Stimulated activated CD4-positive, alpha-beta T cell treated with anti-CD3 and anti-CD28 coated beads, Interleukin-2, amount 100 ng/mL, for 4 hours (primary cell): Measurements from ENCODE around the gene CDK14.
"Not testable (repeated sequence)": the region's sequence is repeated elsewhere in the genome, so short reads cannot be mapped to it uniquely, and the experiment has no call there.

Source experiments
- DNase-seq: peaks from one replicate; pipeline ENCODE4 v3.0.0-alpha.2; 2020; ENCODE audit warnings: low read depth

The CDK14 gene

GRCh38 chr7:91157579-91158320, 561.6 kb downstream of the CDK14 start:
- no peak for DNase-seq

- no peak for DNase-seq
These were observed 566.3 kb downstream of the CDK14 start for GRCh38 chr7:91162436-91162835.

DNA sequence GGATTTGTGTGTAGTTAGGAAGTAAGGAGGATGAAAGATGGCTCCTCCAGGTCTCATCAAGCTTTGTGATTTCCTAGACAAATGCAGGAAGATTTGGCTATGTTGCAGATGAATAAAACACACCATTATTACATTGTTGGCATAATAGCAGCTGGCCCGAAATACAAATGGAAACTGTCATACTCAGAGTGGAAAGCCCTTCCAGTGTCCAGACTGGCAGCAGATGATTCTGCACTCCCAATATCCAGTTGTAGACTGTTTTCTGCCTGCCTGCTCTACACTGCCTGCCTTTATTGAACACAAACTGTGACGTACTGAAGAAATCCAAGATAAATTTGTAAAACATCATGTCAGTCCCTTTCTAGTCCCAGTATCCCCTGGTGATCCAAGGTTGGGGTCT, 568.4 kb downstream of the CDK14 start:
- DNase-seq = no peak

DNA sequence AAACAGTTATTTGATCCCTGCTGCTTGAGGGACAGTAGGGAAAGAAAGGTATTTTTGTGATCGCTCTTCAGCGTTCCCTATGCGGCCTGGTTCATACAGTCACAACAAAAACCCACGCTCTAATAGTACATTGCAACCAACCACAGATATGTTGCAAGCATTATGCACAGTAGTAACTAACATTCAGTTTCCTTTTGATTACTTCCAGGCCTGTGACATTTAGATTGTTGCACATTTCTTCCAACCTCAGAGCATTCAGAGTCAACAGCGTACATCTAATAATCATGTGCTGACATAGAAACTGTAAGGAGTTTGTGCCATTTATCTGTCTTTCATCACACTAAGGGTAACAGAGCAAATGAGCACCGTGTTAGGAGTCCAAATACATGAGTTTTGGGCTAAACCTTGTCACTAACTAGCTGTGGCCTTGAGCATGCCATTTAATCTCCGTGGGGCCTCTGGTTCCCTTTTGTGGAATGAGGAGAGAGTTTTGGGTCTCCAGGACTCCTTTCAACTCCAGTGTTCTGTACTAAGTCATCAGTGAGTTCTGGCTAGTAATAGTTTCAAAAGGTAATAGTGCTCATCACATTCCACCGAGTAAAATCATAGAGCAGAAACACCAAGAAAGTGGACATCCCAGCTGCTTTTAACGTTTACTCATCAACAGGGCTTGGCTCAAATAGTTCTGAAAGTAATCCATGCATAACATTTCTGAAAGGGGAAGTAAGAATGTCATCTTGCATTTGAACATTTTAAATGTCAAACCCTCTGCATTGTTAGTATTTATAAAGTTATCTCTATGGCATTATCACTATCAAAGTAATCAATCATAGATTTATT, 569.1 kb downstream of the CDK14 start:
- no peak for DNase-seq

DNA sequence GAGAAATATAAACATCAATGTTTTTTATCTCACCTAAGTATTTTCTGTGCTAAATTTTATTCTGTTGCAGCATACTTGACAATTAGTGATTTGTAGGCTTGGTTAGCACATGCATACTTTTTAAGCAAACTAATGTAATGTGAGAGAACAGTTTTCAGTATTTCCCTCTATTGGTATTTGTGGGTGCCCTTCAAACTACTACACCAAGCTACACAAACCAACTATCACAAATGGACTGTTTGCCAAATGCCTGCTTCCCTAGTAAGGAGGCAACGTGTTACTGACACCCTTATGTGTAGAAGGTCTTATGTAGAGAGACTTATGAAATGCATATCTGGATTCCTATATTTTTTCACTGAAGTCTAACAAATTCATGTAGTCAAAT, 569.7 kb downstream of the CDK14 start:
- no peak for DNase-seq

DNA sequence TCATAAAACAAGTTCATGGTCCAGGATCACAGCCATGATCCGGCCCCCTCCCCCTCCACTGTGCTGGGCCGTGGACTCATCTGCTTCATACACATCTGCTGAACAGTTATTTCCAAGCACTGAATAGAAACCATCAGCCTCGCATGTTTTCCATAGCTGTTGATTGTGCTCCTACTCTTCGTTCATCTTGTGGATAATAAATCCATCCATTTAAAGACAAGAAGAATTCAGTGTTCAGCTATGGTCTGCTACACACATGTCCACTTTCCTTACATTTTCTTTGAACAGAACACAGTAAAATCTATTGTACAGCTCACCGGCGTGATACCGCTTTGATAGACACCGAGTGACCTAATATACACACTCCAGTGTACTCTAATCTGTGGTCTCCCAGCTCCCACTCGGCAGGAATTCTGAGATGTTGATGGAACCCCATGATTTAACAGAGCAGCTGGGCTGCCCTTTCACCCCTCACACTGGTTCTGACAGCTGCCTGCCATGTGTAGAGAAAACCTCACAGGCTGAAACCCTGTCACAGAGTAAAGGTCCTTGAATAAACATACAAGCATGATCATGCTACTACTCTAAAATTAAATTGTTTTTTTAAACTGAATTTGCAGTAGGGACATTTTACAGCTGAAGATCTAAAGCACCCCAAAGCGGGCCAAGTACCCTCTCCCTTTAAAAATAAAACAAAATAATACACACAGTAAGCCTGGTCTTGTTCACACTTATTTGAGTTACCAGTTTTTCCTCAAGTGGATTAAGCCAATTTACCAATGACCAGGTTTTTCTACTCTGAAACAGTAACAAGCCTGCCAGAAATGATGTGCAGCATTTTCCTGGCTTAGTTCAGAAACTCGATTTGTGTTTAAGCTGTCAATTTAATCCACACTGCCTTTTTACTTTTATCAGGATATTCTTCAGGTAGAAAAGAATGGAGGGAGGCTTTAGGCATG, 573.0 kb downstream of the CDK14 start:
- DNase-seq = no peak

DNA sequence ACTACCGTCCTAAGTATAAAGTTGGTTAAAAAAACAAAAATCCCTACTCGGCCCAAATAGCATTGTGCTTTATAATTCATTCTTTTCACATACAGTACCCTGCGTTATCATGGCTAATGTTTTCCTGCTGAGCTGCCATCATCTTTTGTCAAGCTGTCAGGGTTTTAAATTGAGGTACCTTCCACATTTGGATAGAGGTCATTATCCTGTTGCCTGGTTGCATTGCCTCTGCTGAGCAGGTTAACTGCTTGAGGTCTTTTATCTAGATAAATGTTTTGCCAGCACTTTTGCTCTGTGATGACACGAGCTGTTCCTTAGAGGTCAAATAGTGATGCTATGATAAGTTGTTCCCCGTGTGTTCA, 573.7 kb downstream of the CDK14 start:
- DNase-seq = no peak

DNA sequence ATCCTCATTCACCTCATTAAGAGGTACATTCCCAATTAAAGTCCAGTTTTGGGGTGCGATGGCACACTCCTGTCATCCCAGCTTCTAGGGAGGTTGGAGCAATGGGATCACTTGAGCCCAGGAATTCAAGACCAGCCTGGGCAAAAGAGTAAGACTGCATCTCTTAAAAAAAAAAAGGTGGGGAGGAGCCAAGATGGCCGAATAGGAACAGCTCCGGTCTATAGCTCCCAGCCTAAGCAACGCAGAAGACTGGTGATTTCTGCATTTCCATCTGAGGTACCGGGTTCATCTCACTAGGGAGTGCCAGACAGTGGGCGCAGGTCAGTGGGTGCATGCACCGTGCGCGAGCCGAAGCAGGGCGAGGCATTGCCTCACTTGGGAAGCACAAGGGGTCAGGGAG, 577.1 kb downstream of the CDK14 start:
- DNase-seq = not testable (repeated sequence)

DNA sequence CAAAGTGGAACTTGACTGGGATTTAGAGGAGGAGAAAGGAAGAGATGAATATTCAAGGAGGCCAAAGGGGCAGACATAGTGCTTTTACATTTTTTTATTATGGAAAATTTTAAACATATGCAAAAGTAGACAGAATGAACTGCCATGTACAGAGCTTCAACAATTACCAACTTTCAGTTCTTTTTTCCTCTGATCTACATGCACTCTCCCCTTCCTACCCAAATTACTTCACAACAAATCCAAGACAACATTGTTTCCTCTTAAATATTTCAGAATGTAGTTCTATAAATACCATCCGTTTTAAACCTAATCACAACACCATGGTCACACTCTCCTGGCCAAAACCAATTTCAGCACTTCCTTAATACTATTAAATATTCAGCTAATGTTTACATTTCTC, 584.6 kb downstream of the CDK14 start:
- DNase-seq = no peak

- no peak for DNase-seq
These were observed 585.8 kb downstream of the CDK14 start for GRCh38 chr7:91181949-91182348.

DNA sequence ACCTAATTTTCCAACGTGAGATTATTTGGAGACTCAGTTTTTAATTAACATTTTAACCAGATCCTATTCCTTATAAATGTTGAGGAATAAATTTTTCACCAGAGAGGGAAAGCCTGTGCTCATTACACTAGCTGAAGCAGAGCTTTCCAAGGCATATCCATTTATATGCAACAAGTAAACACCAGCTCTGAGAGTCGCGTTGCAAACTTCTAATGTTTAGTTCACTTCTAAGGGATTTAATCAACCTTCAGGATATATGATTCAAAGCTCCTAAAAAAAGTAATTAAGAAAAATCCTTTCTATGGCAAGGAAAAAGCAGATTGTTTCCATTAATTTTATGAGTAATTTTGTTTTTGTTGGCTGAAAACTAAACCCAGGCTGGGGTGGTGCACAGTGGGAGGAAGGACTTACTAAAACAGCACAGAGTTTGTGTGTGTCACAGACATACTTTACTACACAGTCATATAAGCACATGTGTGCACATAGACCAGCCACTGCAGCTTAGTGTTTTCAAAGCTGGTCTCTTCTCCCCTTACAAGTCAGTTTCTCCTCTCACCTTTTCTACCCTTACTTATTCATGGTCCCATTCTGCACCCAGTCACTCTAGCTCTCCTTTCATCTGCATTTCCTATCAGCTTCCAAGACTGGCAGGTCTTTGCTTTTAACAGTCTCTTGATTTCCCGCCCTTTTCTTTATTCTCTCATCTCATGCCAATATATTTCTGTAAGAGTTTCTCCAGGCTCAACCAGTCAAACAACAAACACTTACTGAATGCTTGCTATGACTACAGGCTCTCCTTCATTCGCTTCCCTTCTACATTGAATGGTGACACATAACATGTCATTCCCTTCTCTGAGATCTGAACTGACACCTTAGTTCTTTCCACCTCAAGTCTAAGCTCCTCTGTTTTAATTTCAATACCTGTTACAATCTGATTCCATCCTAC, 587.0 kb downstream of the CDK14 start:
- DNase-seq = no peak

GRCh38 chr7:91185771-91186170, 589.6 kb downstream of the CDK14 start:
- no peak for DNase-seq

GRCh38 chr7:91187061-91187460, 590.9 kb downstream of the CDK14 start:
- DNase-seq = no peak

- DNase-seq = no peak
These were observed 595.6 kb downstream of the CDK14 start for GRCh38 chr7:91191771-91192170.

- no peak for DNase-seq
These were observed 597.0 kb downstream of the CDK14 start for GRCh38 chr7:91193141-91193540.

- DNase-seq = no peak
These were observed 598.7 kb downstream of the CDK14 start for GRCh38 chr7:91194841-91195240.

DNA sequence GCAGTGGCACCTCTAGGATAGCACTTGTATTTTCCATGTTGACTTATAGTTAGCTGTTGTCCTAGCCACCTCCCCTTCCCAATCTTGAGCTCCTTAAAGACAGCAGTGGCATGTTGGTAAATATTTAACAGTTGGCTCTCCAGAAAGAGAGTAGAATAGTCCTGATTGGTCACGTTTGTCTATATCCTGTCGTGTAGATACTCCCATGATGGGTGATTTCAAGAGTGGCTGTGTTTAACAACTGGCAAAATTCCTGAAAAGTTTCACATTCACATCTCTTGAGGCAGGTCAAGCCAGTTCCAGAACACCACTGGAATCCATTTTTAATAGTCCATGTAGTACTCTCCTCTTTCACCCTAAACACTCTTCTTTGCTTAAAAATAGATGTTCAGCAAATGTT, 599.9 kb downstream of the CDK14 start:
- DNase-seq = no peak

DNA sequence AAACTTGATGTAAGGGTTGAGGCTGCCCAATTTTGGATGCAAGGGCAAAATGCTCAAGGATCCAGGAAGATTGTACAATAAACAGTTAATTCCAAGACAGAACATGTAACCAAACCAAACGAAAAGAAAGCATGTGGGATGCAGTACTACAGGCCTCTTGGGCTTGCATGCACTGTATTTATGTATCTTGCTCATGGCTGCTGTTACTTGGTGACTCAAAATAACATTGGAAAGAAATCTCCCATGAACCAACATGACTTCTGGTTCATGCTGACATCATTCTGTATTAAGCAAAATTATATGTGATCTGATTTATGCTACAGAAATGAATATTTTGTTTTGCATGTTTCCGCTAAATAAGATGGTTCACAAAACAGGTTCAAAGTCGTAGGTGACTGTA, 602.2 kb downstream of the CDK14 start:
- DNase-seq = no peak

DNA sequence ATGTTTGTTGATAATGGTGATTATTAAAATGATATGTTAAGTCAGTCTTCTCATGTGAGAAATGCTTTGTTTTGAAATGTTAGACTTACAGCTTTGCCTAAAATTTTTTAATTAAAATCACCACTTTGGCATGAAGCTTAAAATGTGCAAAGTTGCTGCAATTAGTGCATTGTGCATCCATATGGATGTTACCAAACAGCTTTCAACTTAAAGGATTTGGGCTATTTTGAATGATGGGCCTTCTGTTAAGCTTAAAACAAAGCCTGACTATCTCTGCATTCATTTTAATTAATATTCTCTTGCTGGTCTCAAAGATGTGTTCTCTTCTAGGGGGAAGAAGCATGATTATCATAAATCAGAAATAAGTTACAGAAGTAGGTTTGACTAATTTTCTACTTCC, 603.5 kb downstream of the CDK14 start:
- no peak for DNase-seq

- DNase-seq = no peak
These were observed 605.5 kb downstream of the CDK14 start for GRCh38 chr7:91201442-91202113.
